Prostate gland (tissue), 2 donors: ENCODE results near the gene RNF128.

Source experiments
- CTCF ChIP-seq, 4 experiments: fragments of 200-600 bp in 2 of 4; fragments of 450-650 bp in 2 of 4; sonication (generic) in 2 of 4; IDR thresholded peaks; 1 replicate in 3 of 4; 2 replicates in 1 of 4; pipeline ENCODE4 v1.5.1; 2016 to 2019; ENCODE audit warnings: antibody characterized with exemption in 4 of 4, mild to moderate bottlenecking in 2 of 4, moderate library complexity in 2 of 4
- POLR2A ChIP-seq: fragments of 450-650 bp; IDR thresholded peaks from one replicate; pipeline ENCODE4 v1.6.1; 2016; ENCODE audit warnings: antibody characterized with exemption, mild to moderate bottlenecking

- no peak for TF ChIP-seq POLR2A
- TF ChIP-seq CTCF (IDR thresholded peaks at IDR 0.05), result no peak
Observed at GRCh38 chrX:106702636-106703035, 23.9 kb upstream of the RNF128 start.
